Natural killer cell treated with Interleukin-12 subunit alpha and Interleukin-12 subunit beta and Interleukin-15 and Interleukin-18, amount 100 ng/mL, for 72 hours (primary cell): ENCODE results near the gene DCX. TPM values are rescaled to one million over a fixed set of nuclear protein-coding genes. Genes with fewer than 3 reads are reported as not detected.

Source experiments
- ATAC-seq, 2 donors: fragments of 150-1000 bp; cut with Tn5 transposase in 1 of 2; sonication (Bioruptor Pico), chemical (Tn5 transposase) in 1 of 2; 2 replicates each; pipeline ENCODE4 v1.10.0; 2021
- DNase-seq: peaks from one replicate; pipeline ENCODE4 v3.0.0; 2022; ENCODE audit warnings: low spot score
- H3K27ac Mint-ChIP-seq, 2 donors: 1 replicate in 1 of 2; 2 replicates in 1 of 2; pipeline ENCODE4 v1.8.0; 2022; ENCODE audit warnings: mixed read lengths in 2 of 2, mild to moderate bottlenecking in 1 of 2, moderate library complexity in 1 of 2
- H3K27me3 Mint-ChIP-seq, 2 donors: 1 replicate in 1 of 2; 2 replicates in 1 of 2; pipeline ENCODE4 v1.8.0; 2022; ENCODE audit warnings: mixed read lengths in 2 of 2
- H3K36me3 Mint-ChIP-seq: one replicate; pipeline ENCODE4 v1.8.0; 2022; ENCODE audit warnings: mixed read lengths
- H3K4me1 Mint-ChIP-seq, 2 donors: 1 replicate in 1 of 2; 2 replicates in 1 of 2; pipeline ENCODE4 v1.8.0; 2022; ENCODE audit warnings: low read depth in 2 of 2, mixed read lengths in 2 of 2, mild to moderate bottlenecking in 1 of 2
- H3K4me3 Mint-ChIP-seq: one replicate; pipeline ENCODE4 v1.8.0; 2022; ENCODE audit warnings: mixed read lengths
- H3K9me3 Mint-ChIP-seq: 2 replicates; pipeline ENCODE4 v1.8.0; 2022; ENCODE audit warnings: mixed read lengths
- total RNA-seq, 2 donors: library from RNA; stranded (reverse); gene quantifications; one replicate each; pipeline ENCODE4 v1.2.3, GENCODE V29; 2022

DCX gene
- total RNA-seq, 2 donors from 2014 or later: not detected

- no peak overlapping the region for H3K27ac Mint-ChIP-seq
- H3K9me3 Mint-ChIP-seq: no peaks in the 10 kb centered on the region
- no peak for ATAC-seq
- no peak for DNase-seq
- no peak overlapping the region for H3K4me3 Mint-ChIP-seq
- peaks cover 0 to 4% of the 10 kb centered on the region in 2 donors for H3K27me3 Mint-ChIP-seq
- no peaks in the 10 kb centered on the region for H3K4me1 Mint-ChIP-seq
- H3K36me3 Mint-ChIP-seq: no peaks in the 10 kb centered on the region
Observed at GRCh38 chrX:111394569-111394968, 17.4 kb downstream of the DCX start.

GRCh38 chrX:111387470-111388070 is 24.4 kb downstream of the DCX start:
- no peak overlapping the region for H3K4me3 Mint-ChIP-seq
- H3K27me3 Mint-ChIP-seq: peaks cover 0 to 4% of the 10 kb centered on the region in 2 donors
- ATAC-seq: no peak
- no peak for DNase-seq
- no peaks in the 10 kb centered on the region for H3K9me3 Mint-ChIP-seq
- H3K4me1 Mint-ChIP-seq: no peaks in the 10 kb centered on the region
- no peaks in the 10 kb centered on the region for H3K36me3 Mint-ChIP-seq
- H3K27ac Mint-ChIP-seq: no peak overlapping the region

- Mint-ChIP-seq H3K4me1 (no peaks in the 10 kb centered on the region), H3K36me3 (no peaks in the 10 kb centered on the region), H3K27ac (no peak overlapping the region), H3K27me3 (peaks cover 0 to 6% of the 10 kb centered on the region in 2 donors), H3K9me3 (no peaks in the 10 kb centered on the region), H3K4me3 (no peak overlapping the region)
- no peak for ATAC-seq
- DNase-seq: no peak
Observed at GRCh38 chrX:111386615-111387233, 25.3 kb downstream of the DCX start.

- H3K27ac Mint-ChIP-seq: no peak overlapping the region
- H3K4me3 Mint-ChIP-seq: no peak overlapping the region
- ATAC-seq (no peak), DNase-seq (no peak)
- H3K4me1 Mint-ChIP-seq: no peaks in the 10 kb centered on the region
- peaks cover 0 to 4% of the 10 kb centered on the region in 2 donors for H3K27me3 Mint-ChIP-seq
- H3K36me3 Mint-ChIP-seq: no peaks in the 10 kb centered on the region
- H3K9me3 Mint-ChIP-seq: no peaks in the 10 kb centered on the region
Observed at GRCh38 chrX:111386077-111386476, 25.9 kb downstream of the DCX start.

GRCh38 chrX:111382277-111382676 is 29.7 kb downstream of the DCX start:
- Mint-ChIP-seq H3K27me3 (peaks cover 0 to 10% of the 10 kb centered on the region in 2 donors), H3K4me1 (no peaks in the 10 kb centered on the region), H3K27ac (no peak overlapping the region), H3K36me3 (no peaks in the 10 kb centered on the region), H3K9me3 (no peaks in the 10 kb centered on the region), H3K4me3 (no peak overlapping the region)
- no peak for DNase-seq
- ATAC-seq: no peak

- peaks cover 7% of the 10 kb centered on the region for H3K9me3 Mint-ChIP-seq
- DNase-seq (no peak), ATAC-seq (no peak)
- no peaks in the 10 kb centered on the region for H3K36me3 Mint-ChIP-seq
- peaks cover 0 to 10% of the 10 kb centered on the region in 2 donors for H3K27me3 Mint-ChIP-seq
- no peak overlapping the region for H3K27ac Mint-ChIP-seq
- no peak overlapping the region for H3K4me3 Mint-ChIP-seq
- no peaks in the 10 kb centered on the region for H3K4me1 Mint-ChIP-seq
Observed at GRCh38 chrX:111376897-111377578, 35.0 kb downstream of the DCX start.

- Mint-ChIP-seq H3K4me3 (no peak overlapping the region), H3K27ac (no peak overlapping the region), H3K4me1 (no peaks in the 10 kb centered on the region), H3K36me3 (no peaks in the 10 kb centered on the region), H3K9me3 (peaks cover 7% of the 10 kb centered on the region), H3K27me3 (peaks cover 0 to 9% of the 10 kb centered on the region in 2 donors)
- ATAC-seq (no peak), DNase-seq (no peak)
Observed at GRCh38 chrX:111376486-111376885, 35.5 kb downstream of the DCX start.

GRCh38 chrX:111375747-111376146 is 36.2 kb downstream of the DCX start:
- Mint-ChIP-seq H3K4me3 (no peak overlapping the region), H3K9me3 (peaks cover 7% of the 10 kb centered on the region), H3K27me3 (peaks cover 0 to 8% of the 10 kb centered on the region in 2 donors), H3K27ac (no peak overlapping the region), H3K4me1 (no peaks in the 10 kb centered on the region), H3K36me3 (no peaks in the 10 kb centered on the region)
- ATAC-seq (no peak), DNase-seq (no peak)

GRCh38 chrX:111372086-111372485 is 39.9 kb downstream of the DCX start:
- H3K36me3 Mint-ChIP-seq: no peaks in the 10 kb centered on the region
- H3K4me1 Mint-ChIP-seq: peaks cover 0 to 4% of the 10 kb centered on the region in 2 donors
- H3K27me3 Mint-ChIP-seq: peaks cover 0 to 2% of the 10 kb centered on the region in 2 donors
- DNase-seq (no peak), ATAC-seq (no peak)
- no peak overlapping the region for H3K4me3 Mint-ChIP-seq
- peaks cover 7% of the 10 kb centered on the region for H3K9me3 Mint-ChIP-seq
- no peak overlapping the region for H3K27ac Mint-ChIP-seq

- peaks cover 0 to 2% of the 10 kb centered on the region in 2 donors for H3K27me3 Mint-ChIP-seq
- ATAC-seq (no peak), DNase-seq (no peak)
- no peak overlapping the region for H3K27ac Mint-ChIP-seq
- no peaks in the 10 kb centered on the region for H3K9me3 Mint-ChIP-seq
- H3K4me1 Mint-ChIP-seq: peaks cover 0 to 4% of the 10 kb centered on the region in 2 donors
- no peak overlapping the region for H3K4me3 Mint-ChIP-seq
- H3K36me3 Mint-ChIP-seq: no peaks in the 10 kb centered on the region
Observed at GRCh38 chrX:111365770-111366325, 46.1 kb downstream of the DCX start.

GRCh38 chrX:111363741-111364140 is 48.3 kb downstream of the DCX start:
- ATAC-seq: no peak
- Mint-ChIP-seq H3K4me3 (no peak overlapping the region), H3K36me3 (no peaks in the 10 kb centered on the region), H3K27me3 (peaks cover 0 to 2% of the 10 kb centered on the region in 2 donors), H3K4me1 (peaks cover 0 to 4% of the 10 kb centered on the region in 2 donors), H3K27ac (no peak overlapping the region), H3K9me3 (no peaks in the 10 kb centered on the region)
- no peak for DNase-seq

- H3K27ac Mint-ChIP-seq: no peak overlapping the region
- DNase-seq (no peak), ATAC-seq (no peak)
- H3K36me3 Mint-ChIP-seq: no peaks in the 10 kb centered on the region
- no peaks in the 10 kb centered on the region for H3K9me3 Mint-ChIP-seq
- H3K4me1 Mint-ChIP-seq: no peaks in the 10 kb centered on the region
- H3K27me3 Mint-ChIP-seq: peaks cover 0 to 2% of the 10 kb centered on the region in 2 donors
- no peak overlapping the region for H3K4me3 Mint-ChIP-seq
Observed at GRCh38 chrX:111361751-111362150, 50.2 kb downstream of the DCX start.

- H3K27ac Mint-ChIP-seq: no peak overlapping the region
- H3K27me3 Mint-ChIP-seq: peaks cover 0 to 2% of the 10 kb centered on the region in 2 donors
- H3K4me3 Mint-ChIP-seq: no peak overlapping the region
- DNase-seq (no peak), ATAC-seq (no peak)
- no peaks in the 10 kb centered on the region for H3K9me3 Mint-ChIP-seq
- H3K4me1 Mint-ChIP-seq: no peaks in the 10 kb centered on the region
- no peaks in the 10 kb centered on the region for H3K36me3 Mint-ChIP-seq
Observed at GRCh38 chrX:111360839-111361238, 51.2 kb downstream of the DCX start.

- no peaks in the 10 kb centered on the region for H3K36me3 Mint-ChIP-seq
- no peak for DNase-seq
- no peaks in the 10 kb centered on the region for H3K9me3 Mint-ChIP-seq
- ATAC-seq: no peak
- no peaks in the 10 kb centered on the region for H3K4me1 Mint-ChIP-seq
- H3K27ac Mint-ChIP-seq: no peak overlapping the region
- H3K27me3 Mint-ChIP-seq: peaks cover 0 to 5% of the 10 kb centered on the region in 2 donors
- no peak overlapping the region for H3K4me3 Mint-ChIP-seq
Observed at GRCh38 chrX:111355523-111356115, 56.4 kb downstream of the DCX start.
